GM12892 (cell line): ENCODE measurements around the gene DDA1. TPM values are rescaled to one million over a fixed set of nuclear protein-coding genes. Genes with fewer than 3 reads are reported as not detected.
"Not testable (repeated sequence)": the region's sequence is repeated elsewhere in the genome, so short reads cannot be mapped to it uniquely, and the experiment has no call there.

Experiments used
- DNase-seq: peaks from one replicate; pipeline ENCODE4 v3.0.0; 2011; ENCODE audit not compliant: insufficient read length
- FAIRE-seq: peaks from 2 replicates; lab custom pipeline; 2011; peaks lifted over from hg19 to GRCh38; lab: Jason Lieb, UNC
- POLR2A ChIP-seq: IDR thresholded peaks from 2 replicates; pipeline ENCODE4 v1.6.1; 2011; ENCODE audit warnings: low read depth, low read length, control low read depth
- POLR2AphosphoS5 ChIP-seq: IDR thresholded peaks from 2 replicates; pipeline ENCODE4 v1.6.1; 2011; ENCODE audit warnings: low read depth, low read length, control low read depth
- TAF1 ChIP-seq: IDR thresholded peaks from 2 replicates; pipeline ENCODE4 v1.6.1; 2011; ENCODE audit warnings: low read depth, mild to moderate bottlenecking, control low read depth, low read length, borderline replicate concordance
- polyA plus RNA-seq: library from polyadenylated mRNA; unstranded; fragments of >200 nt; gene quantifications from one replicate; pipeline ENCODE4 v1.2.1, GENCODE V29; 2012; ENCODE audit warnings: missing spikeins, inconsistent platforms; ENCODE audit not compliant: missing spikeins

Gene DDA1
- 33.6 TPM for polyA plus RNA-seq

DNA sequence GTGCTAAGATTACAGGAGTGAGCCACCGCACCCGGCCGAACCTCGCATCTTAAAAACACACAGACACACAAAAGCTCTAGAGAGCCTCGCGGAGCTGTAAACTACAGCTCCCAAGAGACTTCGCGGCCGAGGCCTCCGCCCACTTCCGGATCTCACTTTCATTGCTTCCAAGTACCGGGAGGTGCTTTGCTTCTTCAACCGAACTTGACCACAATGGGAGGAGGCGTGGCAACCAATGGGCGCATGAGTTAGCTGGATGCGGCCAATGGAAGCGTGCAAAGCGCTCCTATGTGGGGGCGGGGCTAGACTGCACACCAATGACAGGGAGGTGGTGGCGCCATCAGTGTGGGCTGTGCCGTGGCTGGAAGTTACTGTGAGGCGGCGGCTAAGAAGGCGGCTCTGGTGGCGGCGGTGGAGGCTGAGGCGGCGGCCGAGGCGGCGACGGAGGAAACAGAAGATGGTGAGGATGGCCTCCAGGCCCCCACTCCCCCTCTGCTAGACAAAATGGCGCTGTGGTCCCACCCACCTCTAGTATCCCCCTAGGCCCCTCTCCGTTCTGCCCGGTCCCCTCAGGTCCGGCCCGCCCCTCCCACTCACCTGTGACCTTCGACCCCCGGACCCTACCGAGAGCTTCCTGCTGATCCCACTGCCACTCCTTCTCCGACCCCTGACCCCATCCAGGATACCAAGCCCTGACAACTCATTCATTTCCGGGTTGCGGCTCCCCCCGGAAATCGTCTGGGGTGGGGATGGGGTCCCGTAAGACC lies at the start of gene DDA1:
TSS of gene DDA1 (plus strand) at position 366 of the 767 bp plus-strand sequence. CDS start at position 458, 92 bp downstream.
- DNase-seq (peak; percentile 99), FAIRE-seq (peak; percentile 99)
- TF ChIP-seq POLR2AphosphoS5, result peak; percentile 70; the same call in 1 of the 2 replicates
- peak; percentile 59; the same call in 1 of the 2 replicates for TF ChIP-seq TAF1
- TF ChIP-seq POLR2A, result peak; percentile 74; the same call in 1 of the 2 replicates

DNA sequence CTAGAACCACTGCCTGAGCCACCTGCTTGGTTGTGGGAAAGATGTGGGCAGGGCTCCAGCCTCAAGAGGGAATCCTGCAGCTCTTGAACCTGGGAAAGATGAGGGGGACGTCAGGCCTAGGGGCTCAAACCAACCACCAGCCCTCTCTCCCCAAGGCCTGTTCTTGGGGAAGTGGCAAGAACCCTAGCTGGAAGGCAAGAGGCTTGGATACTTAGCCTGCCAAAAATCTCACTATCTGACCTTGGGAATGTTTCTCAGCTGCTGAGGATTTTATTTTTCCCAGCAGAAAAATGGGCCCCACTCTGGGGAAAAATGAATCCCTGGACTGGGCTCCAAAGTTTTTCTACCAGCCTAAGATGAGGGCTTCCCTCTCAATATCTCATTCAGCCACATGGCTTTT lies 49.4 kb upstream of the DDA1 start:
- FAIRE-seq (no peak), DNase-seq (no peak)
- no peak for TF ChIP-seq TAF1
- no peak for TF ChIP-seq POLR2A
- TF ChIP-seq POLR2AphosphoS5, result no peak

DNA sequence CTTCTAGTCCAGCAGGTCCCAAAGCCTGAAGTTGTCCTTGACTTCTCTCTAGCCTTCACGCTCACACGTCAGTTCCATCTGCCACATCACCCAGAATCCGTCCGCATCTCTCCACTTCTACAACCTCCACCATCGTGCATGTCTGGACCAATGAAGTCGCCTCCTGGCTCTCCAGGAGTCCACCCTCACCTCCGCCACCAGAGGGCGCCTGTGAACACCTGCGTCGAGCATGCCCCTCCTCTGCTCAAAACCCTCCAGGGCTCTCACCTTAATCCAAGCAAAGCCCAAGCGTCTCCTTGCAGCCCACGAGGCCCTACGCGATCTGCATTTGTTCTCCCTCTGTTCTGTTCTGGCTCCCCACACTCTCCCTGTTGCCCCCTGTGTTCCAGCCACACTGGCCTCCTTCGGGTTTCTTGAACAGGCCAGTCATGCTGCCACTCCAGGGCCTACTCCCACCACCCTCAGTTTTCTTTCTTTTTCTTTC lies 48.5 kb upstream of the DDA1 start:
- TF ChIP-seq POLR2A (no peak), TAF1 (no peak), POLR2AphosphoS5 (no peak)
- DNase-seq (peak; percentile 95), FAIRE-seq (peak; percentile 97)

DNA sequence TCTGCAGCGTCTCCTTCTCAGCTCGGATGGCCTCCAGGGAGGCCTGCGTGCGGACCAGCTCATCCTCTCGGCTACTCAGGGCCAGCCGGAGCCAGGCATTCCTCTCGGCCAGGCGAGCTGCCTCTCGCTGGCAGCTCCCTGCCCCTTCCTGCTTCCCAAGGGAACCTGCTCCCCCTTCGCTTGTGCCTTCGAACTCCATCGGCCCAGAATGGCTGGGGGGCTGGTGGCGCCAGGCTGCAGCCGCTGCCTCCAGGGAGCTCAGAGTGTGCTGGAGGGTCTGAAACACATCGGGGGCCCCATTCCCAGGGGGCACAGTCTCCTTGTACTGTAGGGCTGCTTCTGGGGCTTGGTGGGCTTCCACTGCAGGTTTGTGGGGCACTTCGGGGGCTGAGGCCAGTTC lies 46.8 kb upstream of the DDA1 start:
- no peak for DNase-seq
- FAIRE-seq, result no peak
- TF ChIP-seq POLR2AphosphoS5, result no peak
- no peak for TF ChIP-seq POLR2A
- no peak for TF ChIP-seq TAF1

DNA sequence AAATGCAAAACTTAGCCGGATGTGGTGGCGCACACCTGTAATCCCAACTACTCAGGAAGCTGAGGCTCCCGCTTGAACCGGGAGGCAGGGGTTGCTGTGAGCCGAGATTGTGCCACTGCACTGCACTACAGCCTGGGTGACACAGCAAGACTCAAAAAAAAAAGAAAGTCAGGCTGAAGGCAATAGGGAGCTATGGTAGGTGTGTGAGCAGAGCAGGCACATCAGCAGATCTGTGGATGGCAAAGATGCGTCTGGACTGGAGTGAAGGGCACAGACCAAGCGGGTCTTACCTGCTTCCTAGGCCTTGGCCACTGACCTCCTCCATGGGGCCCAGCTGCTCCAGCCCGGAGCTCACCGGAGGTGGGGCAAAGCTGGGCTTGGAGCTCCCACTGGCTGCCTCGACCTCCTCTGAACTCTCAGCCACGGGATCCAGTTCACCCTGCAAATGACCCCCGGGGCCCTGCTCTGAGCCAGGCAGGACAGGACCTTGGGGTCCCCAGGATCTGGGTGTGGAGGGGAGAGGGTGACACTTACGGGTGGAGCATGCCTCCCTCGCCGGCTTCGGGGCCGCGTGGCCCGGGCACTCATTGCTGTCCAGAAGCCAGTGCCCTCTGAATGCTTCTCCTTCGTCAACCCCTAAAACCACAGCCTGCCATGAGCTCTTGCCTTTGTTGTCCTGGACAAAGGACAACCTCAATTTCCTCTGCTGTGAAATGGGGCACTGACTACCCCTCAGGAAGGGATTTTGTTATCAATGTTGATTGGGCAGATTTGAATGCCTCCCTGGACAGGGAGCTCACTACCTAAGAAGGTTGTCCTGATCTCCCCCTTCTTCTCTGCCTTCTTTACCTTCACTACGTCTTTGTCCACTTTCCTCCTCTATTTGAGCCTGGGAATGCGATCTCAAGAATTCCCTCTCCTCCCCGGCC lies 45.4 kb upstream of the DDA1 start:
- FAIRE-seq, result no peak
- DNase-seq, result no peak
- TF ChIP-seq TAF1, result no peak
- TF ChIP-seq POLR2AphosphoS5, result no peak
- no peak for TF ChIP-seq POLR2A

DNA sequence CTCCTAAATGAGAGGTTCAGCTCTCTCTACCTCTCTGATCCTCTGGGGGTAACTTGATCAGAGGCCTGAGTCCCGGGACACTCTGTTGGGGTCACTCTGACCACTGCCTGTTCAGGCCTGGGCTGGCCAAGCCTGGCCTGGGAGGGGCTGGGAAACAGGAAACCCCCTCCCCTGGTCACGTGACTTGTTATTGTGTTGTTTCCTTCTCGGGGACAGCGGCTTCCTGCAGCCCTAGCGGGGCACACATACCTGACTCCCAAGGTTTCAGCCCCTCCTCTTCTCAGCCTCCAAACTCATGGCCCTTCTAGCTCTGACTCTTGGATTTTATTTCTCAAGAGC lies 44.8 kb upstream of the DDA1 start, which contains the start of gene USHBP1:
TSS of gene USHBP1 (minus strand) at position 105 of the 339 bp plus-strand sequence. CDS start 446 bp downstream, outside the sequence.
- TF ChIP-seq TAF1, result no peak
- TF ChIP-seq POLR2AphosphoS5, result no peak
- no peak for TF ChIP-seq POLR2A
- DNase-seq, result no peak
- FAIRE-seq, result no peak

DNA sequence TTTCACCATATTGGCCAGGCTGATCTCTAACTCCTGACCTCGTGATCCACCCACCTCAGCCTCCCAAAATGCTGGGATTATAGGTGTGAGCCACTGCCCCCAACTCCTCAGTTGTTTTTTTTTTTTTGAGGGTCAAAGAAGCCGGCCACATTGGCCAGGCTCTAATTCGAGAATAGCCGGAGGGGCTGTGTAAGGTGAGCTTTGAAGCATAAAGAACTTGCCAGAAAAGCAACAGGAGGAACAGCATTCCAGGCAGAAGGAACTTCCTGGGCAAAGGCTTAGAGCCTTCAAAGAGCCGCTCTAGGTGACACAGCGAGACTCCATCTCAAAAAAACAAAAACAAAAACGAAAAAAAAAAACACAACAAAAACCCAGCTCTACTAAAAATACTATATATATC lies 43.3 kb upstream of the DDA1 start:
- TF ChIP-seq POLR2AphosphoS5 (no peak), POLR2A (no peak), TAF1 (no peak)
- no peak for DNase-seq
- FAIRE-seq, result no peak

DNA sequence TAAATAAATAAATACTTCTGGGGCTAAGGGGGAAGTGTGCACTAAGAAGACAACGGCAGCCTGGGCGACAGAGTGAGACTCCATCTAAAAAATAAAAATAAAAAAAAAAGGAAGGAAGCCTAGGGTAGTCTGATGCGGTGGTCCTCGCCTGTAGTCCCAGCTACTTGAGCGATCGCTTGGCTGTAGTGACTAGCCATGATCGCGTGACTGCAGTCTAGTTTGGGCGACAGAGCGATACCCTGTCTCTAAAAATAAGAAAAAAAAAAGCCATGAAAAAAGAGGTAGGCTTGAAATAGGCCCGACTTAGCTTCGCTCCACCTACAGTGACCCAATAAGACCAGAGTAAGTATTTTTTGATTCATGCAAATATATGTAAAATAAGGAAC lies 42.8 kb upstream of the DDA1 start:
- no peak for DNase-seq

DNA sequence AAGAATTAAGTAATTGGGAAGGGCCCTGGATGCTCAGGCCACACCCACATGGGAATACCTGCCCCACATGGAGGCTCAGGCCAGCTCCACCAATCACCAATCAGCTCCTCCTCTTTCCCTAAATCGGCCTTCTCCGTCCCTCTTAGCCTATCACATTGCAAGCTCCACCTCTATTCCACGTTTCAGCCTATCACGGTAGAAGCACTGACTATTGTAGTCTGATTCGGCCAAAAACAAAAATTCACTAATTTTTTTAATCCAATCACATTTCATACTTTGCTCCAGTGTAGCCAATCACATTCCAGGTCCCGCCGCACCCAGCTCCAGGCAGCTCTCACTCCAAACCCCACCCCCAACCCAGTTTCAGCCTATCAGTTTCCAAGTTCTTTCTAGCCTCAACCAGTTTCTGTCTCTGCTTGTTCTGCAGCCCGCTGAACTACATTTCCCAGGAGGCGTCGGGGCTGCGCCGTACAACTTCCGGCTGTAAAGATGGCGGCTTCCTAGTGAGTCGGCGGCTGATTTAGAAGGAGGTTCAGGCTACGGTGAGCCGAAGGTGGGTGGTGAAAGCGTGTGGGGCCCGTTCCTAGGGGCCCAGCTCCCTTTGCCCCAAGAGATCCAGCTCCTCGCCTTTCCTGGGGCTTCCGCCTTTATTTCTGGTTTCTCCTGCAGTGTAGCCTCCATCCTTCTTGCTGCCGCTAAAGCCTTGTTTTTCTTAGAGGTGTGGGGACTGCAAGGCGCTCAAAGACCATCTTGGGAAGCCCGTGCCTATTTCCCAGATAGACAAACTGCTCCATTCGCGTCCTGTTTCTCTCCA lies 42.2 kb upstream of the DDA1 start, which contains the start of gene BABAM1:
TSS of gene BABAM1 (plus strand) at position 469 of the 814 bp plus-strand sequence. CDS start 1,364 bp downstream, outside the sequence.
- TF ChIP-seq TAF1 (peak; percentile 91), POLR2AphosphoS5 (peak; percentile 61), POLR2A (peak; percentile 74)
- FAIRE-seq (peak; percentile 98), DNase-seq (peak; percentile 93)

More for the DNA sequence above, 42.8 kb upstream of the DDA1 start:
- TF ChIP-seq TAF1, result no peak
- 0 out of 2 replicates have a peak, but pooled peaks have one; percentile 36 for TF ChIP-seq POLR2AphosphoS5
- no peak for TF ChIP-seq POLR2A
- FAIRE-seq, result no peak

DNA sequence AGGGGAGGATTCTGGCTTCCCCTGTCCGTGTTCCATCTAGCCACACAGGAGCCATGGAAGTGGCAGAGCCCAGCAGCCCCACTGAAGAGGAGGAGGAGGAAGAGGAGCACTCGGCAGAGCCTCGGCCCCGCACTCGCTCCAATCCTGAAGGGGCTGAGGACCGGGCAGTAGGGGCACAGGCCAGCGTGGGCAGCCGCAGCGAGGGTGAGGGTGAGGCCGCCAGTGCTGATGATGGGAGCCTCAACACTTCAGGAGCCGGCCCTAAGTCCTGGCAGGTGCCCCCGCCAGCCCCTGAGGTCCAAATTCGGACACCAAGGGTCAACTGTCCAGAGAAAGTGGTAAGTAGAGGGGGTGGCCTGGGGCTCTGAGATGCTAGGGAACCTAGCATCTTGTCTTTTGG lies 40.6 kb upstream of the DDA1 start:
- DNase-seq (no peak), FAIRE-seq (no peak)
- no peak for TF ChIP-seq TAF1
- no peak for TF ChIP-seq POLR2A
- TF ChIP-seq POLR2AphosphoS5, result no peak

DNA sequence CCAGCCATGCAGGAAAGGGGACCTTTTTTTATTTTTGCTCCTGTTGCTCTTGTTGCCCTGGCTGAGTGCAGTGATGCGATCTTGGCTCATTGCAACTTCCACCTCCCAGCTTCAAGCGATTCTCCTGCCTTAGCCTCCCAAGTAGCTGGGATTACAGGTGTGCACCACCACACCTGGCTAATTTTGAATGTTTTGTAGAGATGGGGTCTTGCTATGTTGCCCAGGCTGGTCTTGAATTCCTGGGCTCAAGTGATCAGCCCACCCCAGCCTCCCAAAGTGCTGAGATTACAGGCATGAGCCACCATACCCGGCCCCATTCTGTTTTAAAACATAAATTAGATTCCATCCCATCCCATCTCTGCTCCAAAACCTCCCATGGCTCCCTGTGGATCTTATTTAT lies 34.5 kb upstream of the DDA1 start:
- FAIRE-seq, DNase-seq: not testable (repeated sequence)
